GM21390 (cell line): ENCODE results near the gene TMEM132A.

Experiments used
- ATAC-seq: cut with Tn5 transposase; IDR thresholded peaks from one replicate; pipeline ENCODE4 v1.9.1; 2021; ENCODE audit not compliant: unreplicated experiment

The TMEM132A gene

GRCh38 chr11:60936467-60937143 is 12.3 kb downstream of the TMEM132A start:
- ATAC-seq, result no peak

GRCh38 chr11:60937144-60937527 is 12.9 kb downstream of the TMEM132A start:
- ATAC-seq, result no peak

GRCh38 chr11:60937811-60938210 is 13.6 kb downstream of the TMEM132A start:
- ATAC-seq, result no peak

GRCh38 chr11:60938500-60938899 is 14.2 kb downstream of the TMEM132A start:
- no peak for ATAC-seq

GRCh38 chr11:60939301-60939700 is 15.0 kb downstream of the TMEM132A start:
- ATAC-seq, result no peak

- ATAC-seq, result no peak
Observed at GRCh38 chr11:60939855-60940254, 15.6 kb downstream of the TMEM132A start.

GRCh38 chr11:60941371-60942119 is 17.3 kb downstream of the TMEM132A start:
- no peak for ATAC-seq

- no peak for ATAC-seq
Observed at GRCh38 chr11:60942219-60942618, 18.0 kb downstream of the TMEM132A start.

- no peak for ATAC-seq
Observed at GRCh38 chr11:60942970-60943565, 18.8 kb downstream of the TMEM132A start.

- no peak for ATAC-seq
Observed at GRCh38 chr11:60944490-60945294, 20.4 kb downstream of the TMEM132A start.

GRCh38 chr11:60945295-60945667 is 21.0 kb downstream of the TMEM132A start:
- ATAC-seq, result no peak

- no peak for ATAC-seq
Observed at GRCh38 chr11:60946601-60947264, 22.5 kb downstream of the TMEM132A start.

GRCh38 chr11:60947700-60948099 is 23.4 kb downstream of the TMEM132A start:
- ATAC-seq, result no peak

- no peak for ATAC-seq
Observed at GRCh38 chr11:60948250-60948649, 24.0 kb downstream of the TMEM132A start.

GRCh38 chr11:60950024-60950423 is 25.8 kb downstream of the TMEM132A start:
- no peak for ATAC-seq

GRCh38 chr11:60950933-60951605 is 26.8 kb downstream of the TMEM132A start:
- no peak for ATAC-seq

- no peak for ATAC-seq
Observed at GRCh38 chr11:60951606-60951903, 27.3 kb downstream of the TMEM132A start.

- peak; percentile 82 for ATAC-seq
Observed at GRCh38 chr11:60951904-60952741, 27.9 kb downstream of the TMEM132A start, which contains the start of gene SLC15A3. Gene SLC15A3, minus strand, starts transcription at chr11:60952176. Its CDS starts 625 bp downstream, at chr11:60951551.

GRCh38 chr11:60952742-60953170 is 28.5 kb downstream of the TMEM132A start:
- ATAC-seq, result no peak
